ENCODE measurements around the gene MYH10.
"Not testable (repeated sequence)": the region's sequence is repeated elsewhere in the genome, so short reads cannot be mapped to it uniquely, and the experiment has no call there.

The MYH10 gene

DNA sequence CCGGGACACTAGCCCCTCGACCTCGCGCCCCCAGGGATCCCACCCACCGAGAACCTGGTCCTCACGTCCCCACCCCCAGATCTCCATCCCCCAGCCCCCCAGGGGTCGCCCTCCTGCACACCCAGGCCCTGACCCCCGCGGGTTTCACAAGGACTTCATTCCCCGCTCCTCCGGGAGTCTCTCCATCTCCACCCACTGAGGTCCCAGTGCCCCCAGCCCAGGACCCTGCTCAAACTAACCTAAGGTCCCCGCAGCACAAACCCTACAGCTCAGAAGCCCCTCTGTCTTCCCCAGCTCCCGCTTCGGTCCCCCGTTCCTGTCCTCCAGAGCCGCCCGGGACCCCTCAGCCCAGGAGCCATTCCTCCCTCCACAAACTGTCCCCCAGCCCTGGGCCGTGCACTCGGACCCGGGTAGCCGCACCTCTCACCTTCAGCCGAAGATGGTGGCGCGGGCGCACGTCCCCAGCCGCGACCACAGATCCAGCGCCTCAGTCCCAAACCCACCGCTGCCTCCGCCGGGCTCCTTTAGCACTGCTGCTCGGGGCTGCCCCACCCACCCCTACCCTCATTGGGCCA lies at the start of gene MYH10:
Gene MYH10 (minus strand): TSS at position 499 of the 575 bp plus-strand sequence. CDS start 7,479 bp downstream, outside the sequence.
- DNase-seq, result no peak

DNA sequence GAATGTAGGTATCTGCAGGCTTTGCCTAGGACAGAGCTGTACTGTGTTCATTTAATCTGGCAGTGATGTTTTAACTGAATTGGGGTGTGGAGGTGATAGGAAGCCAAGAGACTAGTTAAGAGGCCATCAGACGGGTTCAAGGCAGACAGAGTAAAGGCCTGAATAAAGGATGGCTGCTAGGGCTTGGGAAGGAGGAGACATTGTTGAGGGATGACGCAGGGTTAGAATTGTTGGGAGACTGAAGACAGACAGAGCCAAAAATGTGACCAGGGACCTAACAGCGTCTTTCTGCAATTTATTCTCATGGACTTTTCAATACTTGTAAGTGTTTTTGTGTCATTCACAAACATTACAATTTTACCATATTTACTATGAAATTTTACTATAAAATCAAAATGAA lies 48.6 kb upstream of the MYH10 start:
- DNase-seq, result no peak

DNA sequence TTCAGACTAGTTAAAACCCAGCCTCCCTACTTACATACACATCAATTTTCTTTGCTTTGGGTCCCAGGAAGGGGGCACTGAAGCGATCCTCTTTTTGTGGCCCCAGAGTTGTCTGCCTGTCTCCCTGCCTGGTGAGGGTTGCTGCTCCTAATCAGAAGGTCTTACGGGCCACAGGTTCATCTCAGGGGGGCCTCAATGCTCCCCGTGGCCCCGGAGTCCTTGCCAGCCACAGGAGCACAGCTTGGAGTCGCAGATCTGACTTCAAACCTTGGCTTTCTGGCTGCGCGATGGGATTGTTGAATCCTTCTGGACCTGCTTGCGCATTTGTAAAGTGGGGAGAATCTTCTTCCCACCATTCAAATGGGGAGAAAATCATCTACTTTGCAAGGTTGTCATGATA lies 44.8 kb upstream of the MYH10 start:
- DNase-seq, result no peak

DNA sequence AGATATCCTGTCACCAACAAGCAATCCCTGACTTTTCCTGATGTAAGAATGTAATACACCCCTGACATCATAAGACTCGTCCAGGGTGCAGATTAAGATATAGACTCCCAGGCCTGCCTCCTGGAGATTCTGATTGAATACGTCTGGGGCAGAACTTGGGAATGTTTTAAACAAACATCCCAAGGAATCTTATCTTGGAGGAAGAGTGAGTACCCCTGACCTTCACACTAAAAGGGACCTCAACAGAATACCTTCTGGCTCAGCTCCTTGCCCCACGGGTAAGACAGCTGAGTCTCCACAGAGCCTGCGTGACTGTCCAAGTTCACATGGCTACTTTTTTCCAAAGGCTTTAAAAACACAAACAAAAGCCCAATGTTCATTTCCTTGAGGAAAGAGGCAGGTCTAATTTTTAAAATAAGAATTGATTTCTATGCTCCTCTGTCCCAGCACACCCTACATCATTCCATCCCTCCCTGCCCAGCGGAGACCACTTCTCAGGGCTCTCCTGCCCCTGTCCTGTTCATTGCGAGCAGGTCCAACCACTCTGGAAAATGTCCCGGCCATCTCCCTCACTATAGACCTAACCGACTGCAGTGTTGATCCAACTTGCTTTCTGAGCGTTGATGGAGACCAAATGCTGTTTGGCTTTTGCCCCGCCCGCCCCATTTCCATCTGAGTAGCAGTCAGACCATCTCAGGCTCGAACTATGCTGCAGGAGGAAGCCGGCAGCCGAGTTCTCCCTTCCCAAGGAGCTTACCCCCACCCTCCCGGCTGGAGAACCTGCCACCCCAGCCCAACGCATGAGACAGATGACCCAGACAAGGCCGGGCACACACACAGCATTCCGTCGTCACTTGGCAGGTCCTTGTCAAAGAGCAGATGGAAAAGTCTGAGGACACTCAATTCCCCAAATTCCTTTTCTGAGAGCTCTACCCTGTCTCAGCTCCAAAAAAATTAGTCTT lies 44.1 kb upstream of the MYH10 start:
- DNase-seq, result no peak

DNA sequence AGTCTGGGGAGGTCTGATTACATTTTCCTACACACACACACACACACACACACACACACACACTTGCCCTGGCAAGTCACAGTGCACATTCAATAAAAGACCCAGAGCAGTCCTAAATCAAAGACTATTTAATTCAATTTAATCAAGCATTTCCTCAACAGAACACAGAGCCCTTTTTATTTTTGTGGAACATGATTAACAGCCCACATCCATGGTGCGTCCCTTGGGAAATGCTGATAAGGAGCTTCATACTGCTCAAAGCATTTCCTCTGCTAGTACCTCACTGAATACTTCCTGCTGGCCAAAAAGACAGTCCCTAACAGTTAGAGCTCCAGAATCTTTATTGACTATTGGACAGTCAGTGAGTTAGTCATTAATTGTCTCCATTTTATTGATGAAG lies 43.1 kb upstream of the MYH10 start:
- no peak for DNase-seq

DNA sequence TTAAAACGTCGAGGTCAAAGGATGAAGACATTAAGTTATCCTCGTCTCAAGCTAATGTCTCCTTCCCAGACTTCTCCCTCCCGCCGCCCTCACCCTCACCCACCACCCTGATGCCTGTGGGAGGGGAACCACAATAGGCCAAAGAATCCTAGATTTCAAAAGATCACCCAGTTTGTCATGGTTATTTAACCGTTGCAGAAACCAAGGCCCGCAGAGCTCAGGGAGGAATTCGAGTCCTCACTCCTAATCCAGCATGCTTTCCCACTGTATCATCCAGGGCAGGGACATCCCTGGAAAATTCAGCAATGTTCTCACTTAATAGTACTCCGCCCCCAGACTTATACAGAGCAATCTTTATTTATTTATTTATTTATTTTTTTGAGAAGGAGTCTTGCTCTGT lies 41.8 kb upstream of the MYH10 start:
- DNase-seq, result no peak

DNA sequence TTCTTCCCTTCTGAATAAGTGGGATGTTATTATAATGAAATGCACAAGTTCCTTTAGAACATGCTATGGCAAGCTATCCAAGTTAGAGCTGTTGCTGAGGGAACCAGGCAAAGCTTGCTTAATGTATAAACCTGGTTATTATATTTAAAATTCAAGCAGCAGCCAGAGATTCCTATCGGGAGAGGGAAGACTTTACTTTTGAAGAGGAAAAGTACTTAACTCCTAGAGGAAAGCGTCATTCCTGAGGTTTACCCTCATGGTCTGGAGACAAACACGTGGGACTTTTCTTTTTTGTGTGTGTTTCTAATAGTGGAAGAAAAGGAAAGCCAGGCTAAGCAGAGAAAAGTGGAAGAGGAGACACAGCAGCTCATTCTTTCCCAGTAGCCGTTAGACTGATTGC lies 39.9 kb upstream of the MYH10 start:
- DNase-seq, result no peak

DNA sequence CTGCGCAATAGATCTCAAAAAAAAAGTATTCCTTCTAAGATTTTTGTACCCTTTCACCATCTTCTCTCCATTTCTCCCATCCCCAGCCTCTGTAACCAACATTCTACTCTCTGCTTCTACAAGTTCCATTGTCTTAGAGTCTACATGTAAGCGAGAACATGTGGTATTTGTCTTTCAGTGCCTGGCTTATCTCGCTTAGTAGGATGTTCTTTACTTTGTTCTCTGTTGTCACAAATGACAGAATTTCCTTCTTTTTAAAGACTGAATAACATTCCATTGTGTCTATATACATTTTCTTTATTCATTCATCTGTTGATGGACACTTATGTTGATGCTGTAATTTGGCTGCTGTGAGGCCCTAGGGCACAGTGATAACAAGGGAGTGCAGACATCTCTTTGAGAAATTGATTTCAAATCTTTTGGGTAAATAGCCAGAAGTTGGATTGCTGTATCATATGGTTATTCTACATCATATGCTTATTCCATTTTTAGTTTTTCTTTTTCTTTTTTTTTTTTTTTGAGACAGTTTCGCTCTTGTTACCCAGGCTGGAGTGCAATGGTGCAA lies 37.7 kb upstream of the MYH10 start:
- no peak for DNase-seq

DNA sequence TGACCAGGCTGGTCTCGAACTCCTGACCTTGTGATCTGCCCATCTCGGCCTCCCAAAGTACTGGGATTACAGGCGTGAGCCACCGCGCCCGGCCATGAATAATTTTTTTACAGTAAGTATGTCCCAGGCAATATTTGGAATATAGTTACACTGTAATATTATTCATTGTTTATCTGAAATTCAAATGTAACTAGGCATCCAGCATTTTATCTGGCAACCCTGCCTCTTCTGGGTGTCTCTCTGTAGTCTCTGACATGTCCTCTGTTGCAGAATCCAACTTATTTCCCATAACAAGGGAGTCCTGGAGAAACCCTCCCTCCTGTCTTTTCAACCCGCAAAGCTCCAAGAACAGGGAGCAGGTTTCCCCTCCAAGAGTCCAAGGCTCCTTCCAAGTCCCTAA lies 36.9 kb upstream of the MYH10 start:
- no peak for DNase-seq

DNA sequence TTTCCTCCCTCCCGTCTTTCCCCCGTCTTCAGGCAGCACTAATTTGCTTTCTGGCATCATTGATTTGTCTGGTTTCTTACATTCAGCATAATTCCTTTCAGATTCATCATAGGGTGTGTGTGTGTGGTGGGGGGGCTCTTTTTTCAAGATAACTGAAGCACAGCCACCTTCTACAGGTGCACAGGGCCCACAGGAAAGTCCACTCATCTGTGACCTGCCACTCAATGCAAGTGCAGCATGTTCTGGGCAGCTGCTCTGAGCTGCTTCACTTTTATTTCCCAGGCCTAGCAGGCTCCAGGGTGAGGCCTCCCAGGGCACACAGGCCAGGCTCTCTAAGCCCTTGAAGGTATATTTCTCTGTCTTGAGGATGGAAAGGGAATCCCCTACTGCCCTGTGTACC lies 35.2 kb upstream of the MYH10 start:
- no peak for DNase-seq

DNA sequence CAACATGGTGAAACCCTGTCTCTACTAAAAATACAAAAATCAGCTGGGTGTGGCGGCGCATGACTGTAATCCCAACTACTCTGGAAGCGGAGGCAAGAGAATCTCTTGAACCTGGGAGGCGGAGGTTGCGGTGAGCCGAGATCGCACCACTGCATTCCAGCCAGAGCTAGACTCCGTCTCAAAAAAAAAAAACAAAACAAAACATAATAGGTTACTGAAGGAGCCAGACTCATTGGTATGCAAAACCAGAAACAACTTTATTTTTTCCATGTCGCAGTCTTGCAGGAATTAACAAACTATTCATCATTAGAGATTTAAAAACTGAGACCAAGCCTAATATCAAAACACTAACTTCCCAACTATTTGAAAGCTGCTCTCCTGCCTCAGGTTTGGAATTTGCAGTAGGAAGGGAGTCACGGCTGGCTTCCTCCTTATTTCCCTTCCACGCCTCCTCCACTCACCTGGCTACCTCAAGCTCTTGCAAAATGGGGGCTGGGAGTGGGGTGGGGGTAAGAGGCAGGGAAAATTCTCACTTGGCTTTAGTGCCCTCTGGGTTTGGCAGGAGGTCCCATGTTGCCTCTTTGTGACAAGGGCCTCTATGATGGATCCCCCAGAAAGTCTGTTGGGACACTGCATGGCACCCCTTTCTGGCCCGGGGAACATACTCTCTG lies 34.1 kb upstream of the MYH10 start:
- no peak for DNase-seq

DNA sequence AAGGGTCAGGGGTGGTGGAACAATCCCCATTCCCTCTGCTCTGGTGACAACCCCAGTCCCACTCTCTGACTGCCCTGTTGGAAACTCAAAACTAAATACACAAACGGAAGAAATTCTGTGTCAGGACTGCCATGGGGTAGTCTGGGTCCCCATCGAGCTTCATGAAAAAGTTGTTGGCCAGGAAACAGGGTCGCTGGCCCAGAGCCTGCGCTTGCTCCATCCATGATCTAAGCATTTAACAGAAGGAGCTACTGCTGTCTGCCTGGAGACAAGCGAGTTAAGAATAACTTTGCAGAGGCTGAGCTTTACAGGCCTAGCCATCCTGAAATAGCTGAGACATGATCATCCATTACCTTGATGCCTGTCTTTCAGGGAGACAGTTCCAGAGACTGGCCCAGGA lies 32.4 kb upstream of the MYH10 start:
- DNase-seq, result no peak

DNA sequence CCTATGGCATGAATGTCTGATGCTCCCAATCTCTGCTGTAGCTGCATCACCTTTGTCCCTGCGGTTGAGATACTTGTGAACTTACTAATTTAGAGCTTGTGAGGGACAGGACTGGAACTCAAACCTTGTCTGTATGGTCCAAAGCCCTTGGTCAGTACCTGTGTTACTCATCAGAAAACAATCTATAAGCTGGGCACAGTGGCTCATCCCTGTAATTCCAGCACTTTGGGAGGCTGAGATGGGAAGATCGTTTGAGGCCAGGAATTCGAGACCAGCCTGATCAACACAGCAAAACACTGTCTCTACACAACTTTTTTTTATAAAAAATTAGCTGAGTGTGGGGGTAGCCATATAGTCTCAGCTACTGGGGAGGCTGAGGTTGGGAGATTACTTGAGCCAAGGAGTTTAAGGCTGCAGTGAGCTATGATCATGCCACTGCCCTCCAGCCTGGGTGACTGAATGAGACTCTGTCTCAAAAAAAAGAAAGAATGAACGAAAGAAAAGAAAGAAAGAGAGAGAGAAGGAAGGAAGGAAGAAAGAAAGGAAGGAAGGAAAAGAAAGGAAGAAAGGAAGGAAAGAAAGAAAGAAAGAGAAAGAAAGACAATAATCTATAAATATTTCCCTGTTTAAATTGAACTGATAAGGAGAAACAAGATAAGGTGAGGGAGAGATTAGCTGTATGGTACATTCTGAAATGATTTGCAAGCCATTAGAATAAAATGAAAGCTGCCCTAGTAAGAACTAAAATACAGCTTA lies 31.7 kb upstream of the MYH10 start:
- DNase-seq, result no peak

DNA sequence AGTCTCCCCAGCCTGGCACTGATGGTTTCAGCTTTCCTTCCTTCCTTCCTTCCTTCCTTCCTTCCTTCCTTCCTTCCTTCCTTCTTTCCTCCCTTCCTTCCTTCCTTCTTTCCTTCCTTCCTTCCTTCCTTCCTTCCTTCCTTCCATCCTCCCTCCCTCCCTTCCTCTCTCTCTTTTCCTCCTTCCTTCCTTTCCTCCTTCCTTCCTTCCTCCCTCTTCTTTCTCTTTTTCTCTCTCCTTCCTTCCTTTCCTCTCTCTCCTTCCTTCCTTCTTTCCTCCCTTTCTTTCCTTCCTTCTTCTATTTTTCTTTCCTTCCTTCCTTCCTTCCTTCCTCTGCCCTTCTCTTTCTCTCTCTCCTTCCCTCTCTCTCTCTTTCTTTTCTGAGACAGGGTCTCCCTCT lies 30.2 kb upstream of the MYH10 start:
- DNase-seq, result not testable (repeated sequence)

DNA sequence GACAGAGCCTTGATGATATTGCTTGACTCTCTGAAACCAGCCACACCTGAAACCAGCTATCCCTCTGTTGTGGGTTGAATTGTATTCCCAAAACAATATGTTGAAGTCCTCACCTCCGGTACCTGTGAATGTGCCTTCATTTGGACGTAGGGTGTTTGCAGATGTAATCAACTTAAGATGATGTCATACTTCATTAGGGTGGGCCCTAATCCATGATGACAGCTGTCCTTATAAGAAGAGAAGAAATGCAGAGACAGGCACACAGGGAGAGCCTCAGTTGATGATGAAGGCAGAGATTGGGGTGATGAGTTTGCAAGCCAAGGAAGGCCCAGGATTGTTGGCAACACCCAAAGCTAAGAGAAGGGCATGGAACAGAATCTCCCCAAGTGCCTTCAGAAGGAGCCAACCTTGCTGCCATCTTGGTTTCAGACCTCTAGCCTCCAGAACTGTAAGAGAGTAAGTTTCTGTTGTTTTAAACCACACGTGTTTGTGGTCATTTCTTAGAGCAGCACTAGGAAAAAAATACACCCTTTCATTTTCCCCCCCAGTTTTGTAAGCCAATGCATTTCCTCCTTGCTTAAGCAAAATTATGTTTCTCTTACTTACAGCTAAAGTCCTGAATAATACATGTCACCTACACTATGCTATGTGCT lies 29.4 kb upstream of the MYH10 start:
- no peak for DNase-seq

DNA sequence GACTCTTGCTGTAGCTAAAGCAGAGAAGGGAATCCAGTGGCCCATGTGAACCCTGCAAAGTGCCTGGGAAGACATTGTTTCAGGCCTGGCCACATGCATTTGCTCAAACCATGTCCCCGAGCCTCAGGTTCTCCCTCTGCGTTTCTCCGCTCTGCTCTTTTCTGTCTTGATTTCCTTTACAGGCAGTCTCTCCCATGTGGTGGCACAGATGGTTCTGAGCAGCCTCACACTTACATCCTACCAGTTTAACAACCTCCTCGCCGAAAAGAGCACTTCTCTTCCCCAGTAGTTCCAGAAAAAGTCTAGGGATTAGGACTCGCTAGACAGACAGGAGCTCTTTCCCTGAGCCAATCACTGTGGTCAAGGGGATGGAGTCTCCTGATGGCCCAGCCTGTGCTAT lies 28.3 kb upstream of the MYH10 start:
- DNase-seq, result no peak

DNA sequence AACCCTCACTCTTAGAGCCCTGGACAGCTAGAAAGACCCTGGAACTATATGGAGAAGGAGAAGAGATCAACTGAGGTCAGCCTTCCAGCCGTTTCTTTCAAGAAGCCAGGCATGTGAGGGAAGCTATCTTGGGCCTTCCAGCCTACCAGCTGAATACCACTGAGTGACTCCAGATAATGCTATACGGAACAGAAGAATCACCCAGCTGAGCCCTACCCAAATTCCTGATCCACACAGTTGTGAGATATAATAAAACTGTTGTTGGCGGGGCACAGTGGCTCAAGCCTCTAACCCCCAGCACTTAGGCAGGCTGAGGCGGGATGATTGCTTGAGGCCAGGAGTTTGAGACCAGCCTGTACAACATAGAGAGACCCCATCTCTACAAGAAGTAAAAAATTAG lies 26.2 kb upstream of the MYH10 start:
- no peak for DNase-seq

DNA sequence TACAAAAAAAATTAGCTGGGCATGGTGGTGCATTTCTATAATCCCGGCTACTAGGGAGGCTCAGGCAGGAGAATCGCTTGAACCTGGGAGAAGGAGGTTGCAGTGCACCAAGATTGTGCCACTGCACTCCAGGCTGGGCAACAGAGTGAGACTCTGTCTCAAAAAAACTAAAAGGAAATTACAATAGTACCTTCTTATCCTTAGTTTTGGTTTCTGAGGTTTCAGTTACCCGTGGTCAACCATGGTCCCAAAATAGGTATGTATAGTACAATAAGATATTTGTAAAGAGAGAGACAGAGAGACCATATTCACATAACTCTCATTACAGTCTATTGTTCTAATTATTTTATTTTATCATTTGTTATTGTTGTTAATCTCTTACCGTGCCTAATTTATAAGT lies 24.3 kb upstream of the MYH10 start:
- no peak for DNase-seq

DNA sequence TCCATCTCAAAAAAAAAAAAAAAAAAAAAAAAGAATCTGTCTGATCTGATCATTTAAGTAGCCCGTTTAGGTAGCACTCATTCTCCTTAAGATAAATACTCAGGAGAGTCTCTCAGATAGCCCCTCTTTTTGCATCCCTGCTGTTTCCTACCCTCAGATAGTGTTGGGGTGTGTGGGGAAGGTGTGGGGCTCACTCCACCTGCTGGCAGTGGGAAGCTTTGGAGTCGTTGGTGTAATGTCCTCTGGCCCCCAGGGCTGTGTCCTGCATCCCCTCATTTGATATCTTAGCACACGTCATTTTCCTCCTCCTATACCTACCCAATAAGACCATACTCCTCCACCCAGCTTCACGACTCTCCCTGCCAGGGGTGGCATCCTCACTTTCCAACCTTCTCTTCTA lies 20.5 kb upstream of the MYH10 start:
- no peak for DNase-seq

DNA sequence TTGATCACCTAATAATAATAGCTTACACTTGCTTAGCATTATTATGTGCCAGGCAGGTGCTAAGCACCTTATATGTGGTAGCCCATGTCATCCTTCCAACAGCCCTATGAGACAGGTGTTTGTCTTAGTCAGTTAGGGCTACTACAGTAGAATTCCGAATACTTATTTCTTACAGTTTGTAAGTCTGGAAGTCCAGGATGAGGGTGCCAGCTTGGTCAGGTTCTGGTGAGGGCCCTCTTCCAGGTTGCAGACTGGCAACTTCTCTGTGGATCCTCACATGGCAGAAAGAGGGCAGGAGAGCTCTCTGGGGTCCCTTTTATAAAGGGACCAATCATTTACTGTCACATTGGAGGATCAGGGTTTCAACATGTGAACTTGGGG lies 19.6 kb upstream of the MYH10 start:
- no peak for DNase-seq

DNA sequence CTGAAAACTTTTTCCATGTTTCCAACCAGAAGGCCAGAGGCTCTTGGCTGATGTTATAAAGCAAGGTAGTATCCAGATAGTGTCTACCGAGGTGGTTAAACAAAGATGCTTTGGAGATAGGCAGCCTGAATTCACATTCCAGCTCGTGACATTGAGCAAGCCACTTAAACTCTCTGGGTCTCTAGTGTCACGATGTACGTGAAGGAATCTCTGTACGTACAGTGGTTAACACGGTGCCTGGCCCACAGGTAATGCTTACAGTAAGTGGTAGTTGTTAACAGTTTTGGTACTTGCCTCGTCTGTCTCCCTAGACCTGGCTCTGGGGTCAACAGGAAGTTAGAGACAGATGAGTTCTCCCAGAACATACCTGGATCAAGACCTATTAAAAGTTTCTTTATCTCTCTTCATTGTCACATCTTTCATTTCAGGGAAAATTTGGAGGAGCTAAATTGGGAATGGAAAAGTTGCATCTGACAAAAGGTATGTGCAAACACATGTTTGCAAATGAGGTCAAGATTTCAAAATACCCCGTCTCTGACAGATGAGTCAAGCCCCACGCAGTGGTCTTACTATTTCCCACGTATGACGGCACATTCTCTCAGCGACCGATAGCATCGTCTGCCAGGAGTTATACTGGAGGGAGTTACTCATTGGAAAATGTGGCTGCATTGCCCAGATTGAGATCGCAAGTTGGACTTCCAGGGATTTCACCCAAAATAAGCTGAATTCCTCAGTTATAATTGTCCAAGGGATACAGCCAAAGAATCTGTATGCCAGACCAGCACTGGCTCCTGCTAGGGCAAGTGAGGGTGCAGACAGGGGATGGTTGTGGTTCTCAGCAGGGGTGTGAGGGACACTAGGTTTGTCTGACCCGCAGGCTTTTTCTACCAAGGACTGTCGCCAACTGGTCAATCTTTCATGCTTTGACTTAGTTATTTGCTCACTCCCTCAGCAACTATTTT lies 18.9 kb upstream of the MYH10 start:
- DNase-seq, result no peak
